HCT116 (cell line): ENCODE measurements around the gene LPAR1. TPM values are rescaled to one million over a fixed set of nuclear protein-coding genes. Genes with fewer than 3 reads are reported as not detected.

Experiments
- ATAC-seq: fragments of 200-7000 bp; cut with Tn5 transposase; 2 replicates; pipeline ENCODE4 v1.9.1; 2020; ENCODE audit warnings: mild to moderate bottlenecking, moderate library complexity
- BruUV-seq: library from RNA; stranded (reverse); fragments of 400-500 nt; replicated peaks from 2 replicates; lab custom pipeline; 2021; lab: Mats Ljungman, UMichigan
- CTCF ChIA-PET: fragments of 300-600 bp; sonication (Branson Sonifier 250); formaldehyde crosslinking; loops from one replicate; lab custom pipeline; 2021; ENCODE audit warnings: antibody characterized with exemption; lab: Charles Lee
- POLR2A ChIA-PET: fragments of 300-600, 350-600 bp; sonication (Branson Sonifier 250); formaldehyde crosslinking; loops from one replicate; lab custom pipeline; 2021; ENCODE audit warnings: antibody characterized with exemption; lab: Charles Lee
- RAD21 ChIA-PET, 2 experiments: fragments of 300-600 bp; sonication (Branson Sonifier 250); formaldehyde crosslinking; loops; one replicate each; lab custom pipeline; 2023; ENCODE audit warnings: low total read pairs in 2 of 2; ENCODE audit not compliant: uncharacterized antibody in 2 of 2, unreplicated experiment in 2 of 2, low non-redundant PET in 1 of 2; lab: Charles Lee
- DNase-seq: peaks from one replicate; pipeline ENCODE4 v3.0.0-alpha.2; 2010; ENCODE audit warnings: low read depth, low spot score
- H2AFZ ChIP-seq: fragments of 200-600 bp; shearing (Covaris generic), sonication (generic); 2 replicates; pipeline ENCODE4 v1.6.1; 2017; ENCODE audit warnings: low read depth, mixed run types, mixed read lengths, antibody characterized with exemption, low read length; ENCODE audit not compliant: poor library complexity, severe bottlenecking
- H3K27ac ChIP-seq: 2 replicates; pipeline ENCODE4 v1.5.1; 2012; ENCODE audit warnings: low read depth, low read length
- H3K27me3 ChIP-seq: fragments of 200-600 bp; sonication (generic); 2 replicates; pipeline ENCODE4 v1.6.1; 2016; ENCODE audit warnings: mixed run types, low read length, mixed read lengths; ENCODE audit not compliant: insufficient read depth
- H3K36me3 ChIP-seq, 2 experiments: fragments of 200-500 bp in 1 of 2; fragments of 200-600 bp in 1 of 2; sonication (Bioruptor generic) in 1 of 2; sonication (generic) in 1 of 2; 2 replicates each; pipeline versions ENCODE4 v1.5.1 to v1.6.1; 2014 to 2016; ENCODE audit warnings: low read length in 2 of 2, inconsistent platforms in 1 of 2, mixed read lengths in 1 of 2, mixed run types in 1 of 2; ENCODE audit not compliant: insufficient read depth in 2 of 2, control insufficient read depth in 1 of 2
- H3K4me1 ChIP-seq, 2 experiments: fragments of 200-600 bp in 1 of 2; sonication (generic) in 1 of 2; 2 replicates each; pipeline versions ENCODE4 v1.5.1 to v1.6.1; 2012 to 2017; ENCODE audit warnings: low read length in 2 of 2, inconsistent platforms in 1 of 2, mild to moderate bottlenecking in 1 of 2, mixed read lengths in 1 of 2, mixed run types in 1 of 2, moderate library complexity in 1 of 2; ENCODE audit not compliant: insufficient read depth in 2 of 2, control insufficient read depth in 1 of 2
- H3K4me2 ChIP-seq: fragments of 200-600 bp; sonication (generic); 2 replicates; pipeline ENCODE4 v1.6.1; 2017; ENCODE audit warnings: mixed run types, low read length, mixed read lengths
- H3K4me3 ChIP-seq, 2 experiments: fragments of 200-600 bp in 1 of 2; sonication (generic) in 1 of 2; replicated peaks in 1 of 2; 2 replicates each; pipeline ENCODE4 v1.5.1; 2011 to 2016; ENCODE audit warnings: low read length in 2 of 2, control low read depth in 1 of 2, low read depth in 1 of 2, mild to moderate bottlenecking in 1 of 2, mixed read lengths in 1 of 2, mixed run types in 1 of 2
- H3K79me2 ChIP-seq: fragments of 200-600 bp; sonication (generic); 2 replicates; pipeline ENCODE4 v1.6.1; 2017; ENCODE audit warnings: mild to moderate bottlenecking, mixed run types, low read length, moderate library complexity, mixed read lengths; ENCODE audit not compliant: insufficient read depth
- H3K9ac ChIP-seq: fragments of 200-600 bp; sonication (generic); 2 replicates; pipeline ENCODE4 v1.6.1; 2016; ENCODE audit warnings: low read length, mixed read lengths
- H3K9me2 ChIP-seq: fragments of 200-600 bp; sonication (generic), shearing (Covaris generic); 2 replicates; pipeline ENCODE4 v1.6.1; 2017; ENCODE audit warnings: mixed run types, mild to moderate bottlenecking, moderate library complexity; ENCODE audit not compliant: insufficient read depth
- H3K9me3 ChIP-seq, 2 experiments: fragments of 200-500 bp in 1 of 2; fragments of 200-600 bp in 1 of 2; sonication (Bioruptor generic) in 1 of 2; sonication (generic) in 1 of 2; 2 replicates each; pipeline ENCODE4 v1.6.1; 2014 to 2017; ENCODE audit warnings: low read length in 2 of 2, mixed read lengths in 2 of 2, inconsistent platforms in 1 of 2, low read depth in 1 of 2, mild to moderate bottlenecking in 1 of 2, mixed run types in 1 of 2, moderate library complexity in 1 of 2; ENCODE audit not compliant: control insufficient read depth in 1 of 2, insufficient read depth in 1 of 2
- H4K20me1 ChIP-seq: fragments of 200-600 bp; sonication (generic), shearing (Covaris generic); 2 replicates; pipeline ENCODE4 v1.6.1; 2017; ENCODE audit warnings: mixed run types, mild to moderate bottlenecking, moderate library complexity; ENCODE audit not compliant: insufficient read depth
- ATF3 ChIP-seq: IDR thresholded peaks from 2 replicates; pipeline ENCODE4 v1.6.1; 2012
- CEBPB ChIP-seq: IDR thresholded peaks from 2 replicates; pipeline ENCODE4 v1.6.1; 2012; ENCODE audit warnings: low read depth
- CTCF ChIP-seq, 3 experiments: fragments of 200-600 bp in 1 of 3; sonication (generic) in 1 of 3; IDR thresholded peaks in 2 of 3; conservative IDR thresholded peaks in 1 of 3; 2 replicates each; pipeline ENCODE4 v1.5.1; 2012 to 2017; ENCODE audit warnings: low read depth in 2 of 3, low read length in 2 of 3, antibody characterized with exemption in 1 of 3, borderline replicate concordance in 1 of 3, control low read depth in 1 of 3, mild to moderate bottlenecking in 1 of 3, mixed read lengths in 1 of 3, mixed run types in 1 of 3, moderate library complexity in 1 of 3; ENCODE audit not compliant: insufficient read depth in 1 of 3
- EGR1 ChIP-seq: IDR thresholded peaks from 2 replicates; pipeline ENCODE4 v1.6.1; 2012; ENCODE audit warnings: low read depth
- ELF1 ChIP-seq: IDR thresholded peaks from 2 replicates; pipeline ENCODE4 v1.6.1; 2012; ENCODE audit warnings: low read depth, borderline replicate concordance
- FOSL1 ChIP-seq: IDR thresholded peaks from 2 replicates; pipeline ENCODE4 v1.6.1; 2012; ENCODE audit warnings: low read depth
- JUND ChIP-seq: IDR thresholded peaks from 2 replicates; pipeline ENCODE4 v1.6.1; 2012
- MAX ChIP-seq: IDR thresholded peaks from 2 replicates; pipeline ENCODE4 v1.6.1; 2012
- POLR2A ChIP-seq: IDR thresholded peaks from 2 replicates; pipeline ENCODE4 v1.7.0; 2011; ENCODE audit warnings: borderline replicate concordance; ENCODE audit not compliant: insufficient read depth, insufficient read length; ENCODE audit errors: extremely low read depth
- POLR2AphosphoS5 ChIP-seq: IDR thresholded peaks from 2 replicates; pipeline ENCODE4 v1.6.1; 2011; ENCODE audit warnings: mild to moderate bottlenecking, low read depth, low read length, moderate library complexity
- SIN3A ChIP-seq: IDR thresholded peaks from 2 replicates; pipeline ENCODE4 v1.6.1; 2012; ENCODE audit warnings: low read depth
- SRF ChIP-seq: IDR thresholded peaks from 2 replicates; pipeline ENCODE4 v1.6.1; 2012; ENCODE audit warnings: low read depth
- YY1 ChIP-seq: IDR thresholded peaks from 2 replicates; pipeline ENCODE4 v1.6.1; 2011; ENCODE audit warnings: low read length, low read depth, moderate library complexity, mild to moderate bottlenecking; ENCODE audit not compliant: insufficient replicate concordance; ENCODE audit errors: extremely low read depth
- ZBTB33 ChIP-seq: IDR thresholded peaks from 2 replicates; pipeline ENCODE4 v1.6.1; 2011; ENCODE audit warnings: mild to moderate bottlenecking, low read length, moderate library complexity; ENCODE audit not compliant: insufficient replicate concordance; ENCODE audit errors: extremely low read depth
- ZFX ChIP-seq: fragments of 450-650 bp; IDR thresholded peaks from 2 replicates; pipeline ENCODE4 v1.6.1; 2017
- ZNF274 ChIP-seq: fragments of 200-500 bp; sonication (Bioruptor generic); IDR thresholded peaks from 2 replicates; pipeline ENCODE4 v1.6.1; 2014; ENCODE audit warnings: mild to moderate bottlenecking, low read depth, low read length, inconsistent platforms
- intact Hi-C: fragments of 100-400 bp; cut with micrococcal nuclease; formaldehyde crosslinking; loops from 2 replicates; pipeline ENCODE4 v1.10.0; 2022
- total RNA-seq: library from RNA; stranded (reverse); gene quantifications from one replicate; pipeline ENCODE4 v1.2.1, GENCODE V29; 2021; ENCODE audit not compliant: unreplicated experiment

Gene LPAR1
- total RNA-seq, 1 experiment from 2014 or later, result 7.4 TPM

GRCh38 chr9:110932863-110933262 lies 105.4 kb downstream of the LPAR1 start:
- BruUV-seq, result no TSS peak
- H3K4me2 ChIP-seq, result no peak overlapping the region
- H3K9ac ChIP-seq, result no peak overlapping the region
- no peaks in the 10 kb centered on the region for H3K9me2 ChIP-seq
- H2AFZ ChIP-seq, result no peak overlapping the region
- H3K27me3 ChIP-seq, result no peaks in the 10 kb centered on the region
- no peak for ATAC-seq
- no peaks in the 10 kb centered on the region for H3K79me2 ChIP-seq
- no peak overlapping the region for H3K4me3 ChIP-seq
- no peak for DNase-seq
- intact Hi-C loops, result no loop called here
- POLR2A ChIA-PET, result no interaction called here
- H3K36me3 ChIP-seq, result no peaks in the 10 kb centered on the region
- H3K27ac ChIP-seq, result no peak overlapping the region
- no peaks in the 10 kb centered on the region; a peak in 1 of 4 replicates for H3K4me1 ChIP-seq
- H4K20me1 ChIP-seq, result no peaks in the 10 kb centered on the region
- no peak for TF ChIP-seq ELF1
- no peak for TF ChIP-seq MAX
- no peak for TF ChIP-seq CEBPB
- no peak for TF ChIP-seq SRF
- TF ChIP-seq ATF3, result no peak
- TF ChIP-seq ZFX, result no peak
- TF ChIP-seq POLR2A, result no peak
- TF ChIP-seq CTCF (IDR thresholded peaks at IDR 0.05 in 2 of 3, conservative IDR thresholded peaks at IDR 0.05 in 1 of 3; ENCODE audit: borderline replicate concordance in 1 of 3, insufficient read depth in 1 of 3, low read depth in 2 of 3, low read length in 2 of 3), result no peak
- TF ChIP-seq, all 23 proteins: peak for 0
- CTCF ChIA-PET, result no interaction called here
- RAD21 ChIA-PET, result no interaction called here
- H3K9me3 ChIP-seq, result no peaks in the 10 kb centered on the region

GRCh38 chr9:110928599-110928998 lies 109.7 kb downstream of the LPAR1 start:
- ATAC-seq, result no peak
- no peak overlapping the region for H3K4me2 ChIP-seq
- no peaks in the 10 kb centered on the region for H3K79me2 ChIP-seq
- no peak overlapping the region for H2AFZ ChIP-seq
- no peaks in the 10 kb centered on the region for H3K9me2 ChIP-seq
- no peak overlapping the region for H3K27ac ChIP-seq
- ChIA-PET CTCF (no interaction called here), RAD21 (no interaction called here), POLR2A (no interaction called here)
- DNase-seq, result no peak
- H3K9ac ChIP-seq, result no peak overlapping the region
- no peak overlapping the region for H3K4me3 ChIP-seq
- no peaks in the 10 kb centered on the region for H3K4me1 ChIP-seq
- no peaks in the 10 kb centered on the region for H3K36me3 ChIP-seq
- H4K20me1 ChIP-seq, result no peaks in the 10 kb centered on the region
- H3K9me3 ChIP-seq, result no peaks in the 10 kb centered on the region
- intact Hi-C loops, result no loop called here
- BruUV-seq, result no TSS peak
- no peaks in the 10 kb centered on the region for H3K27me3 ChIP-seq
- no peak for TF ChIP-seq ZNF274
- no peak for TF ChIP-seq ELF1
- no peak for TF ChIP-seq EGR1
- no peak for TF ChIP-seq FOSL1
- no peak for TF ChIP-seq MAX
- TF ChIP-seq POLR2AphosphoS5, result no peak
- TF ChIP-seq SIN3A, result no peak
- TF ChIP-seq ZBTB33, result no peak
- TF ChIP-seq JUND, result no peak
- no peak for TF ChIP-seq YY1
